HG02840 (cell line): Measurements from ENCODE around the gene ACACA.

Experiments
- ATAC-seq: cut with Tn5 transposase; IDR thresholded peaks from one replicate; pipeline ENCODE4 v1.9.1; 2021; ENCODE audit warnings: mild to moderate bottlenecking, moderate library complexity, moderate number of reproducible peaks; ENCODE audit not compliant: unreplicated experiment, low FRiP score

ACACA gene

GRCh38 chr17:37190493-37190892 lies 216.1 kb downstream of the ACACA start:
- ATAC-seq = no peak

GRCh38 chr17:37188157-37188556 lies 218.5 kb downstream of the ACACA start:
- no peak for ATAC-seq

GRCh38 chr17:37187262-37187661 lies 219.4 kb downstream of the ACACA start:
- no peak for ATAC-seq

- no peak for ATAC-seq
These were observed 223.7 kb downstream of the ACACA start for GRCh38 chr17:37182786-37183465.

GRCh38 chr17:37180376-37180775 lies 226.3 kb downstream of the ACACA start:
- no peak for ATAC-seq

- no peak for ATAC-seq
These were observed 226.7 kb downstream of the ACACA start for GRCh38 chr17:37179893-37180292.

GRCh38 chr17:37177254-37177870 lies 229.3 kb downstream of the ACACA start:
- no peak for ATAC-seq

GRCh38 chr17:37176723-37177122 lies 229.9 kb downstream of the ACACA start:
- ATAC-seq = no peak

- no peak for ATAC-seq
These were observed 232.4 kb downstream of the ACACA start for GRCh38 chr17:37174205-37174604.

- ATAC-seq = no peak
These were observed 235.7 kb downstream of the ACACA start for GRCh38 chr17:37170881-37171425.

GRCh38 chr17:37168731-37169353 lies 237.8 kb downstream of the ACACA start:
- no peak for ATAC-seq

GRCh38 chr17:37167756-37168155 lies 238.9 kb downstream of the ACACA start:
- no peak for ATAC-seq

GRCh38 chr17:37164057-37164456 lies 242.6 kb downstream of the ACACA start:
- no peak for ATAC-seq

- ATAC-seq = no peak
These were observed 243.8 kb downstream of the ACACA start for GRCh38 chr17:37162800-37163199.

- no peak for ATAC-seq
These were observed 245.7 kb downstream of the ACACA start for GRCh38 chr17:37160944-37161343.

- no peak for ATAC-seq
These were observed 248.3 kb downstream of the ACACA start for GRCh38 chr17:37158290-37158689.

- ATAC-seq = no peak
These were observed 258.5 kb downstream of the ACACA start for GRCh38 chr17:37148156-37148555.

GRCh38 chr17:37147301-37147812 lies 259.3 kb downstream of the ACACA start:
- peak; percentile 67 for ATAC-seq

GRCh38 chr17:37146086-37147064 lies 260.3 kb downstream of the ACACA start:
- ATAC-seq = no peak

GRCh38 chr17:37144075-37144701 lies 262.4 kb downstream of the ACACA start:
- no peak for ATAC-seq
